Subcutaneous abdominal adipose tissue (tissue), 5 donors: ENCODE data around the gene ATP9B.

Experiments used
- H3K27ac ChIP-seq: one replicate; pipeline ENCODE4 v1.7.0; 2013; ENCODE audit warnings: low read depth, mild to moderate bottlenecking, inconsistent platforms, low read length, moderate library complexity
- H3K27me3 ChIP-seq, 5 donors: one replicate each; pipeline ENCODE4 v1.7.0; 2013; ENCODE audit warnings: low read length in 5 of 5, inconsistent platforms in 1 of 5; ENCODE audit not compliant: control insufficient read depth in 5 of 5, insufficient read depth in 4 of 5
- H3K36me3 ChIP-seq, 5 donors: one replicate each; pipeline ENCODE4 v1.7.0; 2013; ENCODE audit warnings: low read length in 5 of 5; ENCODE audit not compliant: control insufficient read depth in 5 of 5, insufficient read depth in 5 of 5
- H3K4me1 ChIP-seq, 5 donors: one replicate each; pipeline ENCODE4 v1.7.0; 2013; ENCODE audit warnings: low read length in 5 of 5, mild to moderate bottlenecking in 3 of 5, moderate library complexity in 1 of 5; ENCODE audit not compliant: control insufficient read depth in 5 of 5, insufficient read depth in 5 of 5
- H3K4me3 ChIP-seq, 5 donors: one replicate each; pipeline ENCODE4 v1.7.0; 2013; ENCODE audit warnings: low read length in 5 of 5, low read depth in 1 of 5
- H3K9ac ChIP-seq, 5 donors: one replicate each; pipeline ENCODE4 v1.7.0; 2013; ENCODE audit warnings: low read length in 5 of 5, mild to moderate bottlenecking in 4 of 5, moderate library complexity in 3 of 5
- H3K9me3 ChIP-seq, 5 donors: one replicate each; pipeline ENCODE4 v1.7.0; 2013; ENCODE audit warnings: low read length in 5 of 5; ENCODE audit not compliant: control insufficient read depth in 5 of 5
- donor health status: healthy.
- donor health status: healthy.
- donor health status: healthy.
- donor health status: healthy.
- donor health status: healthy.

The ATP9B gene

DNA sequence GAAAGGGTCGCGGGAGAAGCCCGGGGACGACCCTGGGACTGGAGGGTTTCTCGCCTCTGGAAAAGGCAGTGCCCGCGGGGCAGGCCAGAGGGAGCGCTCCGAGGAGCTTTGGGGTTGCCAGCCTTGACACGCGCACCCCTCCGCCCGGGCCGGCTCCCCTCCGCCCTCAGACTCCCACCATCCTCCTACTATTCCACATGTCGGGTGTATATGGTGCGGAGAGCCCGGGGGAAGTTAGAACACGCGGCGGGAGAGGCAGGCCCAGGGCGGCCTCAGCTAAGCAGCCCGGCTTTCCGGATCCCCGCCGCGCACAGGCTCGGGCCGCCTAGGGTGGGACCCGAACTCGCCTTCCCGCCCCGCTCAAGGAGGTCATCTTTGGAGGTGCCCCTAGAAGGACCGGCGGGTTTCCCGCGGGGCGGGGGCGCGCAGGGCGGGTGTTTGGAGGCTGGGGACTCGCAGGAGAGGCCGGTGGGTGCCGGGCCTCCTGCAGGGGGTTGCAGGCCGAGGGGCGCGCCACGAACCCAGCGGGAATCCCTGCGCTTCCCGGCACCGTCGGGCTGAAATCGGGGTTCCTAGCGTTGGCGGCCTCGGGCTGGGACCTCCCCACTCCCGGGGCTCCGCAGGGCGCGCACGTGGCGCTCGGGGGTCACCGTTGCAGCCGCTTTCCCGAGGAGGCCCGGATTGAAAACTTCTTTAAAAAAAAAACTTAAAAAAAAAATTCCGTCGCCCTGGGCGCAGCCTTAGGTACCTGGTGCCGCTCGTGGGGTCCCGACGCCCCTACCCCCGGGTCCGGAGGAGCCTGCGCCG is 330.3 kb downstream of the ATP9B start:
- Histone ChIP-seq H3K36me3 (no peaks in the 10 kb centered on the region), H3K9me3 (no peaks in the 10 kb centered on the region), H3K27me3 (no peaks in the 10 kb centered on the region), H3K27ac (no peak overlapping the region), H3K4me1 (peaks cover 0 to 59% (median 53%) of the 10 kb centered on the region in 5 donors), H3K4me3 (peak overlapping the region; percentile 22 to 69 (median 42)), H3K9ac (peak overlapping the region in 2 of 5 donors; percentile 45 to 56)

DNA sequence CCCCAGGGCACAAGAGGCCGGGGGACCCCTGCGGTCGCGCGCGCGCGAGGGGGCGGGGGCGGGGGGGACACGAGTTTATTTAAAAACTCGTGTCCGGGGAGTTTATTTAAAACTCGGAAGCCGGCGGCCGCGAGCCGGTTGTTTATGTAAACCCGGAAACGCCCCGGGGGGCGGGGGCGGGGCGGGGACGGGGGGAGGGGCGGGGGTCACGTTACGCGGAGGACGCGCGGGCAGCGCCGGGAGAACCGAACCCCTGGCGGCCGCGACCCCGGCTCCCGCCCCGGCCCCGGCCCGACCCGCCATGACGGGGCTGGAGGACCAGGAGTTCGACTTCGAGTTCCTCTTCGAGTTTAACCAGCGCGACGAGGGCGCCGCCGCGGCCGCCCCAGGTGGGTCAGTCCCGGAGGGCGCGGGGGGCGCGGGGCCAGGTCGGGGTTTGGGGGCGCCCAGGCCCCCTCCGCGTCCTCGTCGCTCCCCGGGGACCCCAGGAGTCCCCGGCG is 330.9 kb downstream of the ATP9B start:
- peak overlapping the region in 1 of 5 donors; percentile 56 for H3K9ac ChIP-seq
- no peaks in the 10 kb centered on the region for H3K36me3 ChIP-seq
- H3K4me3 ChIP-seq, result peak overlapping the region in 4 of 5 donors; percentile 51 to 69 (median 60)
- H3K27me3 ChIP-seq, result no peaks in the 10 kb centered on the region
- no peak overlapping the region for H3K27ac ChIP-seq
- H3K9me3 ChIP-seq, result no peaks in the 10 kb centered on the region
- H3K4me1 ChIP-seq, result peaks cover 0 to 60% (median 54%) of the 10 kb centered on the region in 5 donors

DNA sequence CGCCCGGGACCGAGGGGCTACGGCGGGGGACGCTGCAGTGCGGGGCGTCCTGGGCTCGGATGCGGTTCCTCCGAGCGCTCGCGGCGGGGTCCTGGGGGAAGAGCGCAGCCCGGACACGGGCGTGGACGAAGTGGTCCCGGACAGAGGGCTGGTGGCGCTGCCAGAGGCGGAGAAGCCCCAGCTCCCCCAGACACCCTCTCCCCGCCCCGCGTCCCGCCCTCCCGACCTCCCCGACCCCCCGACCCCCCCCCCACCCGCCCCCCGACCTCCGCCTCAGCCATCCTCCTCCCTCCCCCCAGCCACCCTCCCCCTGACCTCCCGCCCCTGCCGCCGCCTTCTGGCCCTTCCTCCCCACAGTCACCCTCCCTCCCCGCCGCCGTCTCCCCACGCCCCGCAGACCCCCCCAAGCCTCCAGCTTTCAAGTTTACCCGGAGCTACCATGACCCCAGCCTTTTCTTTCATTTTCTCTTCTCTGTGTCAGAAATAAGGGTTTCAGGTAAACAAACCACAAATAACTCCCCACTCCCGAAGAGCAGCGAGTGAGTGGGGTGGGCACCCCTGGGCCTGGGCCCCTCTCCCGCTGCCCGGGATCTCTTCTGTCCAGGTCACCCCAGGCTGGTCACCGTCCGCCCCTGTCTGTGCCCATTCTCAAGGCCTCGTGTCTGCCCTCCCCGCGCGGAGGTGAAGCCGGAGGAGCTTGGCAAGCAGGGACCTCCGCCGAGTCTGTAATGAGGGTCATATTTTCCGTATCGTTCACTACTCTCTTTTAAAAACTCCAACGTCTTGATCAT is 331.6 kb downstream of the ATP9B start:
- H3K4me1 ChIP-seq, result peaks cover 0 to 66% (median 61%) of the 10 kb centered on the region in 5 donors
- H3K27me3 ChIP-seq, result no peaks in the 10 kb centered on the region
- peak overlapping the region in 4 of 5 donors; percentile 51 to 69 (median 60) for H3K4me3 ChIP-seq
- H3K9ac ChIP-seq, result peak overlapping the region in 3 of 5 donors; percentile 42 to 56 (median 45)
- H3K36me3 ChIP-seq, result no peaks in the 10 kb centered on the region
- peak overlapping the region; percentile 80 for H3K27ac ChIP-seq
- no peaks in the 10 kb centered on the region for H3K9me3 ChIP-seq

DNA sequence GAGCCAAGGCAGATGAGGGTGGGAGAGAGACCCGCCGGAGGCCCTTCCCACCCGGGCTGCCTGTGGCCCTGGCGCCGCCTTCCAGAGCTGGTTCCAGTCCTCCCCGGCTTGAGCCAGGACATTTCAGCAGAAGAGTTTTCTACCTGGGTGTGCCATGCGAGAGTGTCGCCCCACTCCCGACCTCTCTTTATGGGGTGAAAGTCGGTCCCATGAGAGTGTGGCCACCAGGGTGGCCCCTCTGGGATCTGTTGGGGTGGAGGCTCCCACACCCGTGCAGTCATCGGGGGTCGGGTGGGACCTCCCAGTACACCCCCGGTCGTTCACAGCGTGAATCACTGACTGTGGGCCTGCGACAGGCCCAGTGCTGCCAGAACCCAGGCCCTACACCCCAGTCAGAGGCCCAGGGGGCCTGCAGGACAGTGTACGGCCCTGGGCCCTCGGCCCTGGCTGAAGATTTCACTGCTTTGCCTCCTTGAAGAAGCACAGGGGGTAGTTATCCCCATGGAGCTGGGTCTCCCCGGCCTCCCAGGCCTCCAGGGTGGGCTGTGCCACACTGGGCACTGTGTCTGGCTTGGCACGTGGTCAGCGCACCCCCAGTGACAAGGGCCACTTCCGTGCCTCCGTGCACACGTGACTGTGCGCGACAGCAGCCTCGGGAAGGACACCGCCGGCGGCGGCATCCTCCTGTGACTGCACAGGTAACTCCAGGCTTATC is 332.5 kb downstream of the ATP9B start:
- H3K9me3 ChIP-seq, result no peaks in the 10 kb centered on the region
- H3K9ac ChIP-seq, result peak overlapping the region in 1 of 5 donors; percentile 45
- peaks cover 0 to 71% (median 61%) of the 10 kb centered on the region in 5 donors for H3K4me1 ChIP-seq
- no peaks in the 10 kb centered on the region for H3K36me3 ChIP-seq
- no peaks in the 10 kb centered on the region for H3K27me3 ChIP-seq
- H3K27ac ChIP-seq, result peak overlapping the region; percentile 80
- H3K4me3 ChIP-seq, result peak overlapping the region in 3 of 5 donors; percentile 17 to 55 (median 42)

DNA sequence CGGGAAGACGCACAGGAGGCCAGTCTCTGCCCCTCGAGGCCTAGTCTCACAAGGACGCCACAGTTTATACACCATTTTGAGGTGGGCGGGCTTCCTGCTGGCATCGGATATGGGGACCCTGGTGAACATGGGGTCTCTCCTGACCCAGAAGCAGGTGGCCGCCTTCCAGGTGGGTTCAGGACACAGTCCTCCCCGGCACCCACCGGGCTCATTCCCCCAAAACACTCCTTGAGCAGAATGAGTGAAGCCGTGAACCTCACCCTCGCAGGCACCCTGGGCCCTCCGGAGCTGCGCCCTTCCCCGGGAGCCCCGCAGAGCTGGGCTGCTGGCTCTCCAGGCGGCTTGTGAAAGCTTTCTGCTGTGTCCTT is 333.0 kb downstream of the ATP9B start:
- H3K27ac ChIP-seq, result peak overlapping the region; percentile 80
- H3K36me3 ChIP-seq, result no peaks in the 10 kb centered on the region
- no peak overlapping the region for H3K4me3 ChIP-seq
- H3K27me3 ChIP-seq, result no peaks in the 10 kb centered on the region
- peaks cover 0 to 72% (median 58%) of the 10 kb centered on the region in 5 donors for H3K4me1 ChIP-seq
- H3K9ac ChIP-seq, result no peak overlapping the region
- no peaks in the 10 kb centered on the region for H3K9me3 ChIP-seq

DNA sequence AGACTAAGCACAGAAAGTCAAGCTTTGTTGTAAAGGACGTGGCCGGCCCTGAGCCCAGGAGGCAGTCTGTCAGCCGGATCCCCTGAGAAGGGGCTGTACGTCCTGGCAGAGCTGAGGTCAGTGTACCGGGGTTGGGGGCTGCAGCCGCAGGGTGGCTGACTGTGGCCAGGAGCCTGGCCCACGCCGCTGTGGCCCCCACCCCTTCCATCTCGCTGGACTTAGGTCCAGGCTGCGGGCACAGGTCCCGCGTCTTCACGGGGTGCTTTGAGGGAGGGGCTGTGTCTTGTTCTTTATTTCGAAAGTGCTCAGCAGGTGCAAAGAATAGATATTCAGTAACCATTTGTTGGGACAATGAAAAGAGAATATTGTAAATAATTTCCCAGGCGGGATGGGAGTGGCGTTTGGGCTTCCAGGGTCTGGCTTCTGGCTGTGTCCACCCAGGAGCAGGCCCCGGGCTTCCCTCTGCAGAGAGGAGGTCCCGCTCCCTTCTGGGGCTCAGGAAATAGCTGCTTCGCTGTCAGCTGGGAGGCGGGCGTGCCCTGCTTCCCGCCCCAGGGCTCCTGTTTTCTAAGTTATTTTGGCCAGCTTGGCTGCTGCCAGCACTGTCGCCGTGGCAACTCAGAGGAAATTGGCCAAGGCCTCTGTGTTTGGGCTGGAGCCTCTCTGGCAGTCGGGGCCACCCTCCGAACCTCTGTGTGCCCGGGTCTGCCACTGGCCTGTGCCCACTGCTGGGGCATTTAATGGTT is 334.0 kb downstream of the ATP9B start:
- H3K4me3 ChIP-seq, result peak overlapping the region in 4 of 5 donors; percentile 24 to 54 (median 40)
- no peaks in the 10 kb centered on the region for H3K36me3 ChIP-seq
- H3K9me3 ChIP-seq, result no peaks in the 10 kb centered on the region
- H3K27me3 ChIP-seq, result no peaks in the 10 kb centered on the region
- H3K27ac ChIP-seq, result peak overlapping the region; percentile 73
- peaks cover 0 to 72% (median 58%) of the 10 kb centered on the region in 5 donors for H3K4me1 ChIP-seq
- H3K9ac ChIP-seq, result peak overlapping the region in 1 of 5 donors; percentile 69

DNA sequence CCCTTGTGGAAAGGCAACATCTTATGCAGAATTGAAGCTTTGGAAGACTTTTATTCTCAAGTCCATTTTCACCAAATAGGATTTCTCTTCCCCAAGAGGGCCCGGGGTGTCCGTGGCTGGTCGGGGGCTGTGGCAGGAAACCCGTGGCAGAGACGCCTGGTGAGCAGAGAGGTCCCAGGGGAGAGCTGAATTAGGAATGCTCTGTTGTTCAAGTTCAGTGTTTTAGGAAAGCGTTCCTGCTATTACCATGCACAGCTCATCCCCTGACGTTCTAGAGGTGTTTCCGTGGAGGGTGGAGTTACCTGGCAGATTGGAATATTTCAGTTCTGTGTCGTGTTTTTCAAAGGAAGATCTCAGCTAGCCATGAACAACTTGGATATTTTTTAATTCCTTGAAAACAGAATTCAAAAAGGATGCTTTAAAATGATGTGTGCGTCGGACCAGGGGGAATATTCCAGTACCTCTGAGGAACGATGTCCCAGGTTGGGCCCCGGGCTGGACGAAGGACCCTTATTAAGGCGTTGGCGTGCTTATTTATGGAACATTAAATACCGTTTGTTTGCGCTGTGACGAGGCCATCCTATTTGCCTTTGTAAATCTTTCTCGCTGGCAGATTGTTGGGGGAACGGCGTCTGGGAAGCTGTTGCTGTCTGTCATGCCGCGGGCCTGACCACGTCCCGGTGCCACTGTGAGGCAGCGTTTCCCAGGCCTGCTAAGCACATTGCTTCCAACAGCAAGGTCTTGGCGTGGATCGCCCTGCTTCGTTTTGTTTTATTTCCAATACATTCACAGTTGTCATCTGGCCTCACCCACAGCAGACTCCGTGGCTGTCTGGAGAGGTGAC is 334.8 kb downstream of the ATP9B start:
- H3K9me3 ChIP-seq, result no peaks in the 10 kb centered on the region
- peak overlapping the region; percentile 73 for H3K27ac ChIP-seq
- H3K9ac ChIP-seq, result no peak overlapping the region
- H3K4me3 ChIP-seq, result peak overlapping the region in 4 of 5 donors; percentile 24 to 54 (median 40)
- no peaks in the 10 kb centered on the region for H3K27me3 ChIP-seq
- H3K36me3 ChIP-seq, result no peaks in the 10 kb centered on the region
- H3K4me1 ChIP-seq, result peaks cover 0 to 71% (median 58%) of the 10 kb centered on the region in 5 donors

DNA sequence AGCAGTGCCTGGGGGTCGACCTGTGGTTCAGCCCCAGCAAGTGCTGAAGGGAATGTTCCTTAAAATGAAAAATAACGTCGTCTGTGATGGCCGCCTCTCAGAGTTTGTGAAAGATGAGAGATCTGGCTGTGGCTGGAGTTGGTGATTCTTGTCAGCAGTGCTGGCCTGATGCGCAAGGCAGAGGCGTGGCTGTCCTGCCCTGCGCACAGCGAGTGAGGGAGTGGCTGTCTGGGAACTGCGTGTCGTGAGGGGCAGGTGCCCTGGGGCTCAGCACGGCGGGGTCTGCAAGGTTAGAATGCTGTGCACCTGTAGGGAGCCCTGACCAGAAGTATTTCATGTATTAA is 335.3 kb downstream of the ATP9B start:
- H3K27ac ChIP-seq, result peak overlapping the region; percentile 73
- peaks cover 0 to 65% (median 52%) of the 10 kb centered on the region in 5 donors for H3K4me1 ChIP-seq

More for the DNA sequence above, 335.3 kb downstream of the ATP9B start:
- Histone ChIP-seq H3K27me3 (no peaks in the 10 kb centered on the region), H3K36me3 (no peaks in the 10 kb centered on the region), H3K4me3 (no peak overlapping the region), H3K9ac (no peak overlapping the region), H3K9me3 (no peaks in the 10 kb centered on the region)
